SK-N-SH (cell line): Measurements from ENCODE around the gene PCMT1. TPM values are rescaled to one million over a fixed set of nuclear protein-coding genes. Genes with fewer than 3 reads are reported as not detected.

Source experiments
- CTCF ChIA-PET: fragments of 300-600, 350-600 bp; formaldehyde crosslinking; extraction: SDS; loops from one replicate; lab custom pipeline; 2021; lab: Yijun Ruan, JAX
- POLR2A ChIA-PET: fragments of 350-600 bp; sonication (Branson Sonifier 250); formaldehyde crosslinking; extraction: SDS; loops from one replicate; lab custom pipeline; 2020; ENCODE audit warnings: antibody characterized with exemption, inconsistent platforms; lab: Yijun Ruan, JAX
- DNase-seq: peaks from one replicate; pipeline ENCODE4 v3.0.0; 2012
- H2AFZ ChIP-seq: fragments of 200-600 bp; sonication (generic); 2 replicates; pipeline ENCODE4 v1.8.1; 2016; ENCODE audit warnings: antibody characterized with exemption, mild to moderate bottlenecking, low read depth
- H3F3A ChIP-seq: fragments of 200-600 bp; sonication (generic); replicated peaks from 2 replicates; pipeline ENCODE3; 2016; ENCODE audit warnings: antibody characterized with exemption, mild to moderate bottlenecking; ENCODE audit not compliant: insufficient read depth
- H3K27ac ChIP-seq, 2 experiments: fragments of 200-500 bp in 1 of 2; fragments of 200-600 bp in 1 of 2; sonication (Bioruptor generic) in 1 of 2; sonication (generic), shearing (Covaris generic) in 1 of 2; 2 replicates each; pipeline versions ENCODE4 v1.5.1 to v1.6.1; 2014 to 2016; ENCODE audit warnings: low read depth in 2 of 2, inconsistent platforms in 1 of 2, low read length in 1 of 2, mild to moderate bottlenecking in 1 of 2, mixed read lengths in 1 of 2
- H3K27me3 ChIP-seq: fragments of 200-600 bp; sonication (generic), shearing (Covaris generic); 2 replicates; pipeline ENCODE4 v1.6.1; 2016; ENCODE audit warnings: mixed run types; ENCODE audit not compliant: insufficient read depth
- H3K36me3 ChIP-seq, 2 experiments: fragments of 200-500 bp in 1 of 2; fragments of 200-600 bp in 1 of 2; sonication (Bioruptor generic) in 1 of 2; sonication (generic) in 1 of 2; replicated peaks in 1 of 2; 2 replicates each; pipeline versions ENCODE3 to v1.5.1; 2014 to 2016; ENCODE audit warnings: low read length in 1 of 2, mild to moderate bottlenecking in 1 of 2; ENCODE audit not compliant: insufficient read depth in 2 of 2, control insufficient read depth in 1 of 2
- H3K4me1 ChIP-seq, 2 experiments: fragments of 200-500 bp in 1 of 2; fragments of 200-600 bp in 1 of 2; sonication (Bioruptor generic) in 1 of 2; sonication (generic), shearing (Covaris generic) in 1 of 2; 2 replicates each; pipeline versions ENCODE4 v1.5.1 to v1.6.1; 2014 to 2016; ENCODE audit warnings: low read depth in 1 of 2, low read length in 1 of 2, mixed run types in 1 of 2; ENCODE audit not compliant: insufficient read depth in 2 of 2, control insufficient read depth in 1 of 2
- H3K4me2 ChIP-seq: fragments of 200-600 bp; sonication (generic), shearing (Covaris generic); 2 replicates; pipeline ENCODE4 v1.6.1; 2017; ENCODE audit warnings: mixed run types
- H3K4me3 ChIP-seq, 2 experiments: fragments of 200-500 bp in 1 of 2; fragments of 200-600 bp in 1 of 2; sonication (Bioruptor generic) in 1 of 2; sonication (generic), shearing (Covaris generic) in 1 of 2; 2 replicates each; pipeline versions ENCODE4 v1.5.1 to v1.8.1; 2014 to 2016; ENCODE audit warnings: low read depth in 2 of 2, inconsistent platforms in 1 of 2, low read length in 1 of 2, mild to moderate bottlenecking in 1 of 2, mixed read lengths in 1 of 2, moderate library complexity in 1 of 2
- H3K79me2 ChIP-seq: fragments of 200-600 bp; sonication (generic); 2 replicates; pipeline ENCODE4 v1.8.1; 2017; ENCODE audit warnings: mild to moderate bottlenecking; ENCODE audit not compliant: insufficient read depth
- H3K9ac ChIP-seq: fragments of 200-600 bp; sonication (generic); 2 replicates; pipeline ENCODE4 v1.6.1; 2017; ENCODE audit warnings: mixed run types
- H3K9me2 ChIP-seq: fragments of 200-600 bp; sonication (generic); 2 replicates; pipeline ENCODE4 v1.6.1; 2017; ENCODE audit warnings: mixed run types
- H3K9me3 ChIP-seq: fragments of 200-600 bp; sonication (generic); 2 replicates; pipeline ENCODE4 v1.6.1; 2017; ENCODE audit warnings: mixed run types, mild to moderate bottlenecking, moderate library complexity
- H4K20me1 ChIP-seq: fragments of 200-600 bp; sonication (generic); 2 replicates; pipeline ENCODE4 v1.6.1; 2017; ENCODE audit warnings: mild to moderate bottlenecking, mixed run types; ENCODE audit not compliant: insufficient read depth
- FOXM1 ChIP-seq: IDR thresholded peaks from 2 replicates; pipeline ENCODE4 v1.4.0; 2012; ENCODE audit warnings: low read depth, mild to moderate bottlenecking
- GATA2 ChIP-seq: sonication (generic); formaldehyde crosslinking; IDR thresholded peaks from 2 replicates; pipeline ENCODE4 v1.5.0; 2020; ENCODE audit warnings: mild to moderate bottlenecking, missing genetic modification reagents
- IRF3 ChIP-seq: fragments of 150-350 bp; IDR thresholded peaks from 2 replicates; pipeline ENCODE4 v1.6.1; 2016; ENCODE audit warnings: mild to moderate bottlenecking, low read depth, low read length
- JUND ChIP-seq: IDR thresholded peaks from 2 replicates; pipeline ENCODE4 v1.4.0; 2012
- MEF2A ChIP-seq: IDR thresholded peaks from 2 replicates; pipeline ENCODE4 v1.4.0; 2012; ENCODE audit warnings: low read depth, borderline replicate concordance
- MXI1 ChIP-seq: IDR thresholded peaks from 2 replicates; pipeline ENCODE4 v1.6.1; 2012; ENCODE audit warnings: mild to moderate bottlenecking, low read depth, low read length, improper control_type of control experiment
- NFIC ChIP-seq: IDR thresholded peaks from 2 replicates; pipeline ENCODE4 v1.4.0; 2012; ENCODE audit warnings: borderline replicate concordance
- NRF1 ChIP-seq: IDR thresholded peaks from 2 replicates; pipeline ENCODE4 v1.6.1; 2012; ENCODE audit warnings: low read depth, mild to moderate bottlenecking, low read length
- PBX3 ChIP-seq: IDR thresholded peaks from 2 replicates; pipeline ENCODE4; 2012
- RCOR1 ChIP-seq: fragments of 150-350 bp; IDR thresholded peaks from 2 replicates; pipeline ENCODE4 v1.6.1; 2017; ENCODE audit warnings: antibody characterized with exemption, low read length
- SIN3A ChIP-seq: IDR thresholded peaks from 2 replicates; pipeline ENCODE4 v1.6.1; 2012; ENCODE audit warnings: low read depth, mild to moderate bottlenecking, low read length, moderate library complexity, borderline replicate concordance
- SMC3 ChIP-seq: IDR thresholded peaks from 2 replicates; pipeline ENCODE4 v1.6.1; 2012; ENCODE audit warnings: low read depth, low read length, improper control_type of control experiment
- USF2 ChIP-seq: fragments of 150-350 bp; IDR thresholded peaks from 2 replicates; pipeline ENCODE4 v1.6.1; 2017; ENCODE audit warnings: antibody characterized with exemption, low read length, low read depth, borderline replicate concordance
- YY1 ChIP-seq: IDR thresholded peaks from 2 replicates; pipeline ENCODE4 v1.4.0; 2012; ENCODE audit warnings: low read depth, mild to moderate bottlenecking
- WGBS: methylation state at CpG from one replicate; pipeline ENCODE4 v1.1.6; 2017; ENCODE audit warnings: low lambda C conversion rate; 5-methylcytosine and 5-hydroxymethylcytosine counted together
- polyA plus RNA-seq, 3 experiments: library from polyadenylated mRNA; depleted of rRNA; stranded (reverse); fragments of >200 nt; gene quantifications; 2 replicates each; pipeline ENCODE4 v1.2.3, GENCODE V29; 2012
- TF ChIP-seq, protein P1 (sequence below): IDR thresholded peaks from 2 replicates; pipeline ENCODE4 v1.4.0; 2012; ENCODE audit warnings: low read depth
- TF ChIP-seq, protein P2 (sequence below): fragments of 200-600 bp; sonication (generic); IDR thresholded peaks from 2 replicates; pipeline ENCODE4 v1.6.1; 2017; ENCODE audit warnings: antibody characterized with exemption, mild to moderate bottlenecking, moderate library complexity

PCMT1 gene
- polyA plus RNA-seq, 1 of the 3 experiments (the other 2 are of a cell fraction) = 190 TPM

DNA sequence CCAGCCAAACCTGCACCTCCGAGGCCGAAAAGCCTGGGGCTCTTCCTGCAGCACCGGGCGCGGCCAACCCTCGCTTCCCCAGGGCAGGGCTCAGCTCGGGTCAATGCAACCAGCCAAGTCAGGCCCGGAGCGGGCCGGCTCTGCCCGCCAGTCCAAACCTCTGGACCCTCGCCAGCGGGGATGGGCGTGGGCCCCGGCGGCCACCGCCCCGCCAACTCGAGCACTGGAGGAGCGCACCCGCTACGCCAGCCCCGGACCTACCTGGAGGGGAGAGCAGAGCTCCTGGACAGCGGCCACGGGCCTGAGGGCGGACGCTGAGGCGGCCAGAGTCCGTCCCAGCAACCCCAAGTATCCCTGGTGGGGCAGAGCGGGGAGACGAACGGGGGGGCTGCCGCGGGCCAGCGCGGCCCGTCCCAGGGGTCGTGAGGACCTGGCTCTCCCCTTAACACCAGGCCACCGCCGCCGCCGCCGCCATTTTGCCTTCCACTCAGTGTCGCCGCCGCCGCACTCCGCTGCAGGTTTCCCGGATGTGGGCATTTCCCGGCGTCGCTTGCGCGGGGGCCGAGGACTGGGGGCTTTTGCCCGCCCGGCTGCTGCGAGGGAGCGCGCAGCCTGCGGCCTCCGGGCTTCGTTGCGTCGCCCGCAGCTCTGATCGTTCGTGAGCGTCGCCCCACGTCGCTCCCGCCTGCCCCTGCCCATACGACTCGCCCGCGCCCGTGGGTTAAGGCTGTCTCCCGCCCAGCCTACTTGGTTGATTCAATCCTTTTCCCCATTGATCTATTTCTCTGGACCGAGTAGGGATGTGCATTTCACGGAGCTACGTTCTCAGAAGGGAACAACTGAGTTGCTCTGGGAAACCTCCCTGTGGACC is 31.7 kb upstream of the PCMT1 start, which contains the start of gene LATS1 (continued):
- TF ChIP-seq IRF3 = no peak
- TF ChIP-seq SMC3 = no peak
- TF ChIP-seq MEF2A = no peak
- TF ChIP-seq NFIC = no peak
- TF ChIP-seq JUND = no peak; the same call in 1 of the 2 replicates
- no peak for TF ChIP-seq NRF1
- no peak for TF ChIP-seq GATA2 (CRISPR knock-in tag)
- TF ChIP-seq, protein P1, sequence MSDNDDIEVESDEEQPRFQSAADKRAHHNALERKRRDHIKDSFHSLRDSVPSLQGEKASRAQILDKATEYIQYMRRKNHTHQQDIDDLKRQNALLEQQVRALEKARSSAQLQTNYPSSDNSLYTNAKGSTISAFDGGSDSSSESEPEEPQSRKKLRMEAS = peak; percentile 75
- TF ChIP-seq, protein P2, sequence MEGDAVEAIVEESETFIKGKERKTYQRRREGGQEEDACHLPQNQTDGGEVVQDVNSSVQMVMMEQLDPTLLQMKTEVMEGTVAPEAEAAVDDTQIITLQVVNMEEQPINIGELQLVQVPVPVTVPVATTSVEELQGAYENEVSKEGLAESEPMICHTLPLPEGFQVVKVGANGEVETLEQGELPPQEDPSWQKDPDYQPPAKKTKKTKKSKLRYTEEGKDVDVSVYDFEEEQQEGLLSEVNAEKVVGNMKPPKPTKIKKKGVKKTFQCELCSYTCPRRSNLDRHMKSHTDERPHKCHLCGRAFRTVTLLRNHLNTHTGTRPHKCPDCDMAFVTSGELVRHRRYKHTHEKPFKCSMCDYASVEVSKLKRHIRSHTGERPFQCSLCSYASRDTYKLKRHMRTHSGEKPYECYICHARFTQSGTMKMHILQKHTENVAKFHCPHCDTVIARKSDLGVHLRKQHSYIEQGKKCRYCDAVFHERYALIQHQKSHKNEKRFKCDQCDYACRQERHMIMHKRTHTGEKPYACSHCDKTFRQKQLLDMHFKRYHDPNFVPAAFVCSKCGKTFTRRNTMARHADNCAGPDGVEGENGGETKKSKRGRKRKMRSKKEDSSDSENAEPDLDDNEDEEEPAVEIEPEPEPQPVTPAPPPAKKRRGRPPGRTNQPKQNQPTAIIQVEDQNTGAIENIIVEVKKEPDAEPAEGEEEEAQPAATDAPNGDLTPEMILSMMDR = no peak
- TF ChIP-seq SIN3A = peak; percentile 42; the same call in 1 of the 2 replicates

- Histone ChIP-seq H3K27me3 (no peaks in the 10 kb centered on the region), H3K9ac (no peak overlapping the region), H4K20me1 (peaks cover 16% of the 10 kb centered on the region), H3F3A (peaks cover 20% of the 10 kb centered on the region), H3K9me3 (no peaks in the 10 kb centered on the region), H3K4me2 (no peak overlapping the region), H3K9me2 (no peaks in the 10 kb centered on the region), H3K36me3 (peaks cover 0 to 7% of the 10 kb centered on the region in 2 experiments), H3K79me2 (peaks cover 43% of the 10 kb centered on the region), H3K4me1 (peaks cover 0 to 7% of the 10 kb centered on the region in 2 experiments; a peak in 2 of 4 replicates), H3K4me3 (no peak overlapping the region), H3K27ac (no peak overlapping the region; a peak in 1 of 4 replicates), H2AFZ (peak overlapping the region; percentile 100; the same call in 1 of the 2 replicates)
- POLR2A ChIA-PET = interaction anchor here (2.9 kb wide), 1 partner anchor 30 kb away, joined by 8 read pairs; the partner anchor contains the start of gene PCMT1
- CTCF ChIA-PET = interaction anchor here (1.1 kb wide), 1 partner anchor 174 kb away, joined by 5 read pairs; the partner anchor contains the start of gene PPIL4
- 90% methylated on average over 3 of the region's 3 CpGs for WGBS
- TF ChIP-seq USF2 (no peak), MXI1 (no peak), PBX3 (no peak), YY1 (no peak), FOXM1 (no peak), MEF2A (no peak), RCOR1 (no peak)
- TF ChIP-seq, protein P1 = no peak
- DNase-seq = no peak
Observed at GRCh38 chr6:149719531-149719930, 30.0 kb upstream of the PCMT1 start.
